ENCODE results near the gene RRP1B. TPM values are rescaled to one million over a fixed set of nuclear protein-coding genes. Genes with fewer than 3 reads are reported as not detected.

The RRP1B gene
- total and polyA plus RNA-seq, 2 donors (not counting 1 experiment from before 2014, with no cell fraction given), result 11.7 to 20.3 TPM

GRCh38 chr21:43681650-43682049 lies 22.3 kb downstream of the RRP1B start:
- no peaks in the 10 kb centered on the region for H3K27me3 ChIP-seq (ENCODE audit: control insufficient read depth, insufficient read depth, low read length)
- no peak overlapping the region for H3K9ac ChIP-seq (ENCODE audit: insufficient read depth, low read length)
- no peaks in the 10 kb centered on the region for H3K9me3 ChIP-seq (ENCODE audit: control insufficient read depth, insufficient read depth, low read depth, low read length)
- H2AFZ ChIP-seq (ENCODE audit: low read length), result no peak overlapping the region
- H3K4me2 ChIP-seq (ENCODE audit: extremely low read depth, insufficient read depth, low read length), result no peak overlapping the region
- TF ChIP-seq EZH2 (IDR thresholded peaks at IDR 0.05; ENCODE audit: low read length, missing control alignments) (no peak), CTCF (conservative IDR thresholded peaks at IDR 0.05 in 1 of 2, IDR thresholded peaks at IDR 0.05 in 1 of 2; ENCODE audit: low read depth in 1 of 2, low read length in 2 of 2) (no peak)
- no peaks in the 10 kb centered on the region for H3K79me2 ChIP-seq (ENCODE audit: control insufficient read depth, insufficient read depth, low read length)
- no peaks in the 10 kb centered on the region for H4K20me1 ChIP-seq (ENCODE audit: control insufficient read depth, extremely low read depth, insufficient read depth, low read length)
- no peak overlapping the region for H3K27ac ChIP-seq (ENCODE audit: insufficient read depth, low read length)
- DNase-seq (ENCODE audit: low read depth in 2 of 2), result peak in 1 of 2 donors; percentile 15
- H3K4me3 ChIP-seq (replicated peaks in 1 of 4; ENCODE audit: control extremely low read depth in 1 of 4, insufficient read depth in 1 of 4, low read depth in 3 of 4, low read length in 4 of 4), result no peak overlapping the region
- H3K36me3 ChIP-seq (ENCODE audit: control insufficient read depth, insufficient read depth, low read length), result peaks cover 10% of the 10 kb centered on the region
- no peaks in the 10 kb centered on the region for H3K4me1 ChIP-seq (ENCODE audit: control insufficient read depth, extremely low read depth, insufficient read depth, low read length)

GRCh38 chr21:43684424-43684823 lies 25.1 kb downstream of the RRP1B start:
- Histone ChIP-seq H3K9ac (ENCODE audit: insufficient read depth, low read length) (no peak overlapping the region), H3K36me3 (ENCODE audit: control insufficient read depth, insufficient read depth, low read length) (peaks cover 17% of the 10 kb centered on the region), H4K20me1 (ENCODE audit: control insufficient read depth, extremely low read depth, insufficient read depth, low read length) (no peaks in the 10 kb centered on the region), H3K27ac (ENCODE audit: insufficient read depth, low read length) (no peak overlapping the region), H3K79me2 (ENCODE audit: control insufficient read depth, insufficient read depth, low read length) (no peaks in the 10 kb centered on the region), H3K4me3 (replicated peaks in 1 of 4; ENCODE audit: control extremely low read depth in 1 of 4, insufficient read depth in 1 of 4, low read depth in 3 of 4, low read length in 4 of 4) (no peak overlapping the region), H3K9me3 (ENCODE audit: control insufficient read depth, insufficient read depth, low read depth, low read length) (no peaks in the 10 kb centered on the region), H3K4me2 (ENCODE audit: extremely low read depth, insufficient read depth, low read length) (no peak overlapping the region), H3K27me3 (ENCODE audit: control insufficient read depth, insufficient read depth, low read length) (no peaks in the 10 kb centered on the region), H2AFZ (ENCODE audit: low read length) (no peak overlapping the region), H3K4me1 (ENCODE audit: control insufficient read depth, extremely low read depth, insufficient read depth, low read length) (no peaks in the 10 kb centered on the region)
- no peak for DNase-seq (ENCODE audit: low read depth in 2 of 2)
- TF ChIP-seq EZH2 (IDR thresholded peaks at IDR 0.05; ENCODE audit: low read length, missing control alignments) (no peak), CTCF (conservative IDR thresholded peaks at IDR 0.05 in 1 of 2, IDR thresholded peaks at IDR 0.05 in 1 of 2; ENCODE audit: low read depth in 1 of 2, low read length in 2 of 2) (no peak)

GRCh38 chr21:43686811-43687565 lies 27.6 kb downstream of the RRP1B start:
- Histone ChIP-seq H3K79me2 (ENCODE audit: control insufficient read depth, insufficient read depth, low read length) (no peaks in the 10 kb centered on the region), H3K4me1 (ENCODE audit: control insufficient read depth, extremely low read depth, insufficient read depth, low read length) (no peaks in the 10 kb centered on the region), H3K36me3 (ENCODE audit: control insufficient read depth, insufficient read depth, low read length) (peaks cover 25% of the 10 kb centered on the region), H3K4me3 (replicated peaks in 1 of 4; ENCODE audit: control extremely low read depth in 1 of 4, insufficient read depth in 1 of 4, low read depth in 3 of 4, low read length in 4 of 4) (no peak overlapping the region), H3K27ac (ENCODE audit: insufficient read depth, low read length) (no peak overlapping the region), H3K9me3 (ENCODE audit: control insufficient read depth, insufficient read depth, low read depth, low read length) (no peaks in the 10 kb centered on the region), H3K9ac (ENCODE audit: insufficient read depth, low read length) (no peak overlapping the region), H2AFZ (ENCODE audit: low read length) (no peak overlapping the region), H3K27me3 (ENCODE audit: control insufficient read depth, insufficient read depth, low read length) (no peaks in the 10 kb centered on the region), H3K4me2 (ENCODE audit: extremely low read depth, insufficient read depth, low read length) (no peak overlapping the region), H4K20me1 (ENCODE audit: control insufficient read depth, extremely low read depth, insufficient read depth, low read length) (no peaks in the 10 kb centered on the region)
- DNase-seq (ENCODE audit: low read depth in 2 of 2), result no peak
- no peak for TF ChIP-seq EZH2 (IDR thresholded peaks at IDR 0.05; ENCODE audit: low read length, missing control alignments)
- no peak for TF ChIP-seq CTCF (conservative IDR thresholded peaks at IDR 0.05 in 1 of 2, IDR thresholded peaks at IDR 0.05 in 1 of 2; ENCODE audit: low read depth in 1 of 2, low read length in 2 of 2)
